ENCODE measurements around the gene PALM3.
"Not testable (repeated sequence)": the region's sequence is repeated elsewhere in the genome, so short reads cannot be mapped to it uniquely, and the experiment has no call there.

PALM3 gene

DNA sequence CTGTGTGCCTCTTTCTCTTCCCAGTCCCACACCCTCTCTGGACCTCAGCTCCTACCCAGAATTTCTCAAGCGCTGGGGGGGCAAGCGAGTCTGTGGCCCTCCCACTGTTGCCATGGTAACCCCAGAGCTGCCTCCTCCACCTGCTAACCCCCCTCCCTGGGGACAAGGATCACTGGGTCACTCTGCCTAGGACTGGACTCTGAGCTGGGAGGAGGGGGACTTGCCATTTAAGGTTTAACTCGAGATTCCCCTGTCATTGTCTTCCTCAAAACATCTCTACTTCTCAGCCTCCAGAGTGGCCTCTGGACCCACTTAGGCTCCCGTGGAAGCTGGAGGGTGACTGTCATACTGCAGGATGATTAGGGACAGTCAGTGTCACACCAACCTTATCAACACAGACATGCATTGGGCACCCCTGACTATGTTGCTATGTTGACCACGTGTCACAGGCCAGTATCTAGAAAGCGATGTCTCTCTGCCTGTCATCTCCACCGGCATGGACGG, 2.2 kb downstream of the PALM3 start:
- peak; percentile 74 to 89 for DNase-seq
- no peak for TF ChIP-seq GATA1 (IDR thresholded peaks at IDR 0.05; ENCODE audit: low read depth, low read length)
- TF ChIP-seq POLR2A (IDR thresholded peaks at IDR 0.05; ENCODE audit: low read length) = no peak

DNA sequence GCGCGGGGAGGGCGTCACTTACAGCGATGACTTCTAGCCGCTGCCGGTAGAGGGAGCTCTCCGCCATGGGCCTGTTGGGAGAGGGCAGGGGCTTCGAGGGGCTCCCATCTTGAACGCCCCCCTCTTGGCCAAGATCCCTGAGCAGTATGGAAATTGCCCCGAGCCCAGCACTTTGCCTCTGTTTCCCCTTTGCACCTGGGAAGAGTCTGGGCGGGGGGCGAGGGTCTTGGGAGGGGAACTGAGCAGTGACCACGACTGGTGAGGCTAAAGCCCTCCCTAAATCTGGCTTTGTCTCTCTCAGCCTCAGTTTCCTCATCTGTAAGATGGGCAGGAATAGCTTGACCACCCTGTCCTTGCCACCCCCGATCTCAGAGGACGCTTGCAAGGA, 2.8 kb downstream of the PALM3 start:
- DNase-seq = peak; percentile 51 to 66
- TF ChIP-seq GATA1 (IDR thresholded peaks at IDR 0.05; ENCODE audit: low read depth, low read length) (no peak), POLR2A (IDR thresholded peaks at IDR 0.05; ENCODE audit: low read length) (no peak)

GRCh38 chr19:14058182-14059092, 3.4 kb downstream of the PALM3 start:
- no peak for DNase-seq
- TF ChIP-seq GATA1 (IDR thresholded peaks at IDR 0.05; ENCODE audit: low read depth, low read length) (no peak), POLR2A (IDR thresholded peaks at IDR 0.05; ENCODE audit: low read length) (no peak)

GRCh38 chr19:14056741-14057356, 5.0 kb downstream of the PALM3 start:
- TF ChIP-seq POLR2A (IDR thresholded peaks at IDR 0.05; ENCODE audit: low read length) = no peak
- no peak for TF ChIP-seq GATA1 (IDR thresholded peaks at IDR 0.05; ENCODE audit: low read depth, low read length)
- DNase-seq = no peak

- TF ChIP-seq POLR2A (IDR thresholded peaks at IDR 0.05; ENCODE audit: low read length) = no peak
- no peak for TF ChIP-seq GATA1 (IDR thresholded peaks at IDR 0.05; ENCODE audit: low read depth, low read length)
- DNase-seq = no peak
Observed at GRCh38 chr19:14056069-14056666, 5.7 kb downstream of the PALM3 start.

DNA sequence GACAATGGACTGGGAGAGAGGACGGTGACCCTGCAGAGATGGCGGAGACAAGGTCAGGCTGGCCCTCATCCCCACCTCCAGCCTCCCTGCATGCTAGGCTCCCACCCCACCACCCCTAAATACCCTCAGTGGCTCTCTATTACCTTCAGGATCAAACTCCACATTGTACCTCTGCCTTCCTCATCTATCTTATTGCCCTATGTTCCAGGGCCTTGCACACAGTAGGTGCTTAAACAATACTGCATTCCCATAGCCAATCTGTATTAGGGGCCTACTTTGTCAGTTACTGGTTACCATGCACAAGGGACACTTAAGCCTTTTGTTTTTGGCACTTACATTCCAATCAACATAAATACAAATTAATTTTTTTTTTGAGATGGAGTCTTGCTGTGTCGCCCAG, 6.5 kb downstream of the PALM3 start:
- DNase-seq = no peak
- TF ChIP-seq POLR2A (IDR thresholded peaks at IDR 0.05; ENCODE audit: low read length) (no peak), GATA1 (IDR thresholded peaks at IDR 0.05; ENCODE audit: low read depth, low read length) (no peak)

DNA sequence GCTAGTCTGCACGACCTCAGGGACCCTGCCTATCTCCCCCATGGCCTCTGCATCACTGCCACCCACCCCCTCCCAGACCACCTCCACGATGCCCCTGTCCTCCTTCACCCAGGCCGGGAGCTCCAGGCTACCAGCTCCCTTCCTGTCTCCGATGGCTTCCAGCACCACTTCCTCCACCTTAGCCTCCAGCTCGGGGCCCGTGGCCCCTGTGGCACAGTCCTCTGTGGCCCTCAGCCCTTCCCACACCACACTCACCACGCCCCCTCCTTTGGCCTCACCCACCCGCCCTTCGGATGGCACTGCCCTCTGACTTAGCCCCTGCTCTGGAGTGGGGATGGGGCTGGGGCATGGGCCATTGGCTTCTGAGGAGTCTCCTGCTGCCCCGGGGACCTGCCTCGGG, 7.2 kb downstream of the PALM3 start:
- no peak for DNase-seq
- no peak for TF ChIP-seq POLR2A (IDR thresholded peaks at IDR 0.05; ENCODE audit: low read length)
- TF ChIP-seq GATA1 (IDR thresholded peaks at IDR 0.05; ENCODE audit: low read depth, low read length) = no peak

DNA sequence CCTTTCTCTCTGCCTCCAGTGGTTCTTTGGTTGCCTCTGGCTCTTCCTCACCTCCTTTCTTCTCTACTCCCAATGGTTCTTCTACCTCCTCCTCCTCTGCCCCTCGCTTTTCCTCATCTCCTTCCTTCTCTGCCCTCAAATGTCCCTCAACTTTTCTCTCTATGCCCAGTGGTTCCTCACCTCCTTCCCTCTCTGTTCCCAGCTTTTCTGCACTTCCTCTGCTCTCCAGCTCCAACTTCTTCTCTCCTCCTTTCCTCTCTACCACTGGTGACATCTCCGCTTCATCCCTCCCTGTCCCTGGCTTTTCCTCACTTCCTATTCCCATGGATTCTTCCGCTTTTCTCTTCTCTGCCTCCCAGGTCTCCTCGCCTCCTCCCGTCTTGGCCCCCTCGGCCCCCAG, 7.8 kb downstream of the PALM3 start:
- no peak for DNase-seq
- no peak for TF ChIP-seq POLR2A (IDR thresholded peaks at IDR 0.05; ENCODE audit: low read length)
- TF ChIP-seq GATA1 (IDR thresholded peaks at IDR 0.05; ENCODE audit: low read depth, low read length) = no peak

- no peak for TF ChIP-seq POLR2A (IDR thresholded peaks at IDR 0.05; ENCODE audit: low read length)
- no peak for TF ChIP-seq GATA1 (IDR thresholded peaks at IDR 0.05; ENCODE audit: low read depth, low read length)
- no peak for DNase-seq
Observed at GRCh38 chr19:14053500-14053899, 8.4 kb downstream of the PALM3 start.

DNA sequence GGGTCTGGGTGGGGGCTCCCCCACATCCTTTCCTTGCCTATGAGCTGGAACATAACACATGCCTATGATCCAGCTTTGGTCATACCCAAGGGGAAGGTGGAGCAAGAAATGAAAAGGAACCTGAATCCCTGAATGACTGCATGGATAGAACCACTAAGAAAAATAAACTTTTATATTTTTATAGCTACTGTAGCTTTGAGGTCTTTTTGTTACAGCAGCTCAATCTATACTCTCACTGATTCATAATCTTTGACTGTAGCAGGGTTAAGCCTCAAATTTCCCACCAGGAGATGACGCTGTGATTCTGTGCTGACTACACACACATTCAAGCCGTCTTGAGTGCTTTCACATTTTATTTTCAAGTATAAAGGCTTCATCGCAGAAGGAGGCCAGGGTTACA, 8.8 kb downstream of the PALM3 start:
- no peak for DNase-seq
- TF ChIP-seq GATA1 (IDR thresholded peaks at IDR 0.05; ENCODE audit: low read depth, low read length) = no peak
- TF ChIP-seq POLR2A (IDR thresholded peaks at IDR 0.05; ENCODE audit: low read length) = no peak

DNA sequence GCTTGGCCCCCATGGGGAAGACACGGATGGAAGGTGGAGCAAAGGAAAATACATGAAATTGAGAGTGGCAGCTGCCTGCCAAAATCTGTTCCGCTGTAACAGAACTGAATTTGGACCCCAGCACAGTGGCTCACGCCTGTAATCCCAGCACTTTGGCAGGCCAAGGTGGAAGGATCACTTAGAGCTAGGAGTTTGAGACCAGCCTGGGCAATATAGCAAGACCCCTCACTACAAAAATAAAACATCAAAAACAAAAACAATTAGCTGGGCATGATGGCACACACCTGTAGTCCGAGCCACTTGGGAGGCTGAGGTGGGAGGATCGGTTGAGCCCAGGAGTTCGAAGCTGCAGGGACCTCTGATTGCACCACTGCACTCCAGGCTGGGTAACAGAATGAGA, 9.4 kb downstream of the PALM3 start:
- no peak for DNase-seq
- TF ChIP-seq GATA1 (IDR thresholded peaks at IDR 0.05; ENCODE audit: low read depth, low read length) (no peak), POLR2A (IDR thresholded peaks at IDR 0.05; ENCODE audit: low read length) (no peak)

GRCh38 chr19:14051980-14052379, 9.9 kb downstream of the PALM3 start:
- TF ChIP-seq GATA1 (IDR thresholded peaks at IDR 0.05; ENCODE audit: low read depth, low read length) (no peak), POLR2A (IDR thresholded peaks at IDR 0.05; ENCODE audit: low read length) (no peak)
- no peak for DNase-seq

- not testable (repeated sequence) for DNase-seq
Observed at GRCh38 chr19:14050961-14051360, 10.9 kb downstream of the PALM3 start.

GRCh38 chr19:14050512-14050911, 11.4 kb downstream of the PALM3 start:
- no peak for DNase-seq

More at GRCh38 chr19:14050512-14050911, 11.4 kb downstream of the PALM3 start:
- TF ChIP-seq POLR2A (IDR thresholded peaks at IDR 0.05; ENCODE audit: low read length) (no peak), GATA1 (IDR thresholded peaks at IDR 0.05; ENCODE audit: low read depth, low read length) (no peak)
